Measurements from ENCODE around the gene TRIM33.

- no peak for TF ChIP-seq CUX1 (IDR thresholded peaks at IDR 0.05; ENCODE audit: insufficient replicate concordance, low read depth, low read length)
- TF ChIP-seq, protein P1, sequence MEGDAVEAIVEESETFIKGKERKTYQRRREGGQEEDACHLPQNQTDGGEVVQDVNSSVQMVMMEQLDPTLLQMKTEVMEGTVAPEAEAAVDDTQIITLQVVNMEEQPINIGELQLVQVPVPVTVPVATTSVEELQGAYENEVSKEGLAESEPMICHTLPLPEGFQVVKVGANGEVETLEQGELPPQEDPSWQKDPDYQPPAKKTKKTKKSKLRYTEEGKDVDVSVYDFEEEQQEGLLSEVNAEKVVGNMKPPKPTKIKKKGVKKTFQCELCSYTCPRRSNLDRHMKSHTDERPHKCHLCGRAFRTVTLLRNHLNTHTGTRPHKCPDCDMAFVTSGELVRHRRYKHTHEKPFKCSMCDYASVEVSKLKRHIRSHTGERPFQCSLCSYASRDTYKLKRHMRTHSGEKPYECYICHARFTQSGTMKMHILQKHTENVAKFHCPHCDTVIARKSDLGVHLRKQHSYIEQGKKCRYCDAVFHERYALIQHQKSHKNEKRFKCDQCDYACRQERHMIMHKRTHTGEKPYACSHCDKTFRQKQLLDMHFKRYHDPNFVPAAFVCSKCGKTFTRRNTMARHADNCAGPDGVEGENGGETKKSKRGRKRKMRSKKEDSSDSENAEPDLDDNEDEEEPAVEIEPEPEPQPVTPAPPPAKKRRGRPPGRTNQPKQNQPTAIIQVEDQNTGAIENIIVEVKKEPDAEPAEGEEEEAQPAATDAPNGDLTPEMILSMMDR (IDR thresholded peaks at IDR 0.05 in 2 of 3, conservative IDR thresholded peaks at IDR 0.05 in 1 of 3; ENCODE audit: control insufficient read depth in 2 of 3, extremely low read depth in 1 of 3, insufficient read depth in 1 of 3, low read depth in 3 of 3, low read length in 3 of 3) = no peak
- TF ChIP-seq RFX5 (IDR thresholded peaks at IDR 0.05; ENCODE audit: low read depth, low read length) = no peak
- TF ChIP-seq HCFC1 (IDR thresholded peaks at IDR 0.05; ENCODE audit: low read length) = no peak
Observed at GRCh38 chr1:114467491-114467890, 43.5 kb downstream of the TRIM33 start.
